NCI-H345 (cell line): ENCODE data around the gene CMTM2.
"Not testable (repeated sequence)": the region's sequence is repeated elsewhere in the genome, so short reads cannot be mapped to it uniquely, and the experiment has no call there.

ENCODE experiments used
- DNase-seq: peaks from one replicate; lab custom pipeline; 2025; lab: John Stamatoyannopoulos, UW

Gene CMTM2

DNA sequence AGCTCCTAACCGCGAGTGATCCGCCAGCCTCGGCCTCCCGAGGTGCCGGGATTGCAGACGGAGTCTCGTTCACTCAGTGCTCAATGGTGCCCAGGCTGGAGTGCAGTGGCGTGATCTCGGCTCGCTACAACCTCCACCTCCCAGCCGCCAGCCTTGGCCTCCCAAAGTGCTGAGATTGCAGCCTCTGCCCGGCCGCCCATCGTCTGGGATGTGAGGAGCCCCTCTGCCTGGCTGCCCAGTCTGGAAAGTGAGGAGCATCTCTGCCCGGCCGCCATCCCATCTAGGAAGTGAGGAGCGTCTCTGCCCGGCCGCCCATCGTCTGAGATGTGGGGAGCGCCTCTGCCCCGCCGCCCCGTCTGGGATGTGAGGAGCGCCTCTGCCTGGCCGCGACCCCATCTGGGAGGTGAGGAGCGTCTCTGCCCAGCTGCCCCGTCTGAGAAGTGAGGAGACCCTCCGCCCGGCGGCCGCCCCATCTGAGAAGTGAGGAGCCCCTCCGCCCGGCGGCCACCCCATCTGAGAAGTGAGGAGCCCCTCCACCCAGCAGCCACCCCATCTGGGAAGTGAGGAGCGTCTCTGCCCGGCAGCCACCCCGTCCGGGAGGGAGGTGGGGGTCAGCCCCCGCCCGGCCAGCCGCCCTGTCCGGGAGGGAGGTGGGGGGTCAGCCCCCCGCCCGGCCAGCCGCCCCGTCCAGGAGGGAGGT lies 51.4 kb downstream of the CMTM2 start:
- not testable (repeated sequence) for DNase-seq

DNA sequence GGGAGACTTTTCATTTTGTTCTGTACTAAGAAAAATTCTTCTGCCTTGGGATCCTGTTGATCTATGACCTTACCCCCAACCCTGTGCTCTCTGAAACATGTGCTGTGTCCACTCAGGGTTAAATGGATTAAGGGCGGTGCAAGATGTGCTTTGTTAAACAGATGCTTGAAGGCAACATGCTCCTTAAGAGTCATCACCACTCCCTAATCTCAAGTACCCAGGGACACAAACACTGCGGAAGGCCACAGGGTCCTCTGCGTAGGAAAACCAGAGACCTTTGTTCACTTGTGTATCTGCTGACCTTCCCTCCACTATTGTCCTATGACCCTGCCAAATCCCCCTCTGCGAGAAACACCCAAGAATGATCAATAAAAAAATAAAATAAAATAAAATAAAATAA lies 52.3 kb downstream of the CMTM2 start:
- DNase-seq, result not testable (repeated sequence)

DNA sequence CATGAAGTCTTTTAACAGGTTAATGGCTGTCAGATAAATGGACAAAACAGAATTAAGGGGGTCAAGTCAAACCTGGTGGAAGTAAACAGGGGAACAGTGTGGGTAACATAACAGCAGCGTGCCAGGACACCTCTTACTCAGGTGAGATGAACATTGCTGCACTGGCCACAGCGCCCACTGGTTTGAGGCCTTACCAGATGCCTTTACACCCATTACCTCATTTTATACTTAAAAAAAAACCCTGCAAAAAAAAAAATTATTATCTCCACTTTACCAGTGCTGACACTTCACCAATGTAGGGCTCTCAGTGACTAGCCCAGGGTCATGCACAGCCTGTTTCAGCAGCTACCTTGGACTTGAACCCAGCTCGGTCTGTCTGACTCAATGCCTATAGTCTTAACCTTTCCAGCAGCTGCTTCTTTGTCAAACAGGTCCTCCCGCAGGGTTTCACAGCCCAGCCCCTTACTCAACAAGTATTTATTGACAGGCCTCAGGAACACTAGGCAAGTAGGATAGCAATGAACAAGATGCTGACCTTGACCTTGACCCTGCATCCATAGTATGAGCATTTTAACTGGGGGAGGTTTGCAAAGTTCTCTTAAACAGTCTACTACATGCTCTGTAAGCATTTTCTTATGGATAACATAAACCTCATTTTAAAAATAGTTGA lies 55.4 kb downstream of the CMTM2 start:
- no peak for DNase-seq

DNA sequence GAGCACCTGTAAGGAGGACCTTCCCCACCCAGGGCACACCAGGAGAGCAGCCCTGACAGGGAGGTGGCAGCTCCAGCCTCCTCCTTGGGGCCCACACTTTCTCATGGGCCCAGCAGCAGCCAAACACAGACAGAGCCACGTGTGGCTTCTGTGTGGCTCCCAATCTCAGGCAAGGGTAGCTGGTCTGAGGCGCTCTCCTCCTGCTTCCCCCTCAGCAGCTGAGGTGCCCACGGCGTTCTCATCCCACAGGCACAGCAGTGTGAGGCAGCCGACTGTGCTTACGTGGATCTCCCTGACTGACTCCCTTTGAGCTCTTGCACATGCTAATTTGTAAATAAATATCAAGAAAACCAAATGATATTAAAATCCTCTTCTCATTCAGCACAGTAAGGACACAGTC lies 56.1 kb downstream of the CMTM2 start:
- DNase-seq, result no peak

DNA sequence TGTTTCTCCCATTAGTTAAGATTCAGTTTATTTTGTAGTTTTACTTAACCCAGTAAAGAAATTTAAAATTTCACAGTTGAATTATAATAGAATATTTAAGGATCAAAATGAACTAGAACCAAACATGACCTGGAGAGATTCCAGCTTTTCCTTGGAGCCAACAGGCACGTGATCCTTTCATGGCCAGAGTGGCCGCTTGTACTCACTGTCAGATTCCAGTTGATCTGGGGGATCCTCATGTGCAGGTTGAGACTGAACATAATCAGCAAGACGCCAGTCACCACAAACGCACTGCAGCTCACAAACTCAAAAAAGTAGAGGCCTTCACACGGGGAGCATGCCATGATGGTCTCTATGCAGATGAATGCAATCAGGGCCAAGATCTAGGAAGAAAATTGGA lies 56.9 kb downstream of the CMTM2 start:
- DNase-seq, result no peak

DNA sequence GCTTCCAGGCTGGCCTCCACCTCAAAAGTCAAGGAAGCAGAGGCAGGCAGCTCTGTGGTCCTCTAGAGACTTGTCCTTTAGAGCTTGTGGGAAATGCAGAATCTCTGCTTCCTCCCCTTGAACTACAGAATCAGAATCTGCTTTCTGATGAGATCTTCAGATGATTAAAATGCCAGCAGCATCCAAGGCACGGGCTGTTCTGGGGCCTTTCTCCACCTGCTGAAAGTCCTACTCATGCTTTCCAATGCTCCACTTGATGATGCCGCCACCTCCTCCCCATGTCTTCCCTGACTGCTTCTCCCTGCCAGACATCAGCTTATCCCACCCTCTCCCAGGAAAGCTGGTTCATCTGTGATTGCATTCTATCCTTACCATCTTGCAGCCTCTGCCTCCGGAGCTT lies 58.5 kb downstream of the CMTM2 start:
- no peak for DNase-seq
